Measurements from ENCODE around the gene RAD21L1.

The RAD21L1 gene

DNA sequence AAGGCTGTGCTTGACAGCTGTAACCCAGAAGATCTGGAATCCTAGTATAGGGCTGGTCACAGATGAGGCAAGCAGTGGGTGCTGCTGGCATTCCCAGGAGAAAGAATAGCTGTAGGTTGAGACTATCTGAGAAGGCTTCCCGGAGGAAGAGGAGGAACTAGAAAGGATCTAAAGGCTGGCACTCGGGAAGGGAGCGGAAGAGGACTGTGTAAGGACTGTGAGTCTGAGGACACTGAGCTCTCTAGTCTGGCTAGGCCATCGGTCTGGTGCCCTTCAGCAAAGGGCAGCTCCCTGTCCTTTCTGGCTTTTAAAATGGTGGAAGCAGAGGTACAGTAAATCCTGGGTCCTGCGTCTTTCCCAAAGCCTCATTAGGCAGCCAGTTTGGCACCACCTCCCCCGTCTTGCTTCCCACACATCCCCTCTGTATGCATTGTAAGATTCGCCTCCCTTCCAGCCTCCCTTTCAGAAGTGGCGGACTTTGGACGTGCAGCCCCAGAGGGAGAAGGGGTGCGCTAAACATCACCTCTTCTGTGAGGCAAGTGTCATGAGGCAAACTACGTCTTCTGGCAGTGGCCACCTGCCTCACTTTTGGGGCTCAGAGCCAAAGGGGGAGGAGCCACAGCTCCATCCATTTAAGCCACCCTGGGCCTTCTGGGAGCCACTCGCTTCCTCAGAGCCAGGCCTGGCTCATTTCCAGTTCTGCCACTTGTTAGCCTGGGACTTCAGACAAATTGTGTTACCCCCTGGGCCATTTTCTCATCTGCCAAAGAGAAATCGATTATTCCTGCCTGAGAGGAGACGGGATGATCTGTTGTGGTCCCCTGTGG is 48.9 kb downstream of the RAD21L1 start:
- TF ChIP-seq EGR1 (IDR thresholded peaks at IDR 0.05) = no peak
- no peak for TF ChIP-seq YY1 (IDR thresholded peaks at IDR 0.05; ENCODE audit: low read depth)
- TF ChIP-seq CREB1 (IDR thresholded peaks at IDR 0.05; ENCODE audit: low read depth) = no peak
- no peak for TF ChIP-seq TCF12 (IDR thresholded peaks at IDR 0.05; ENCODE audit: low read depth)
- no peak for TF ChIP-seq CEBPB (IDR thresholded peaks at IDR 0.05)
- TF ChIP-seq, protein P1, sequence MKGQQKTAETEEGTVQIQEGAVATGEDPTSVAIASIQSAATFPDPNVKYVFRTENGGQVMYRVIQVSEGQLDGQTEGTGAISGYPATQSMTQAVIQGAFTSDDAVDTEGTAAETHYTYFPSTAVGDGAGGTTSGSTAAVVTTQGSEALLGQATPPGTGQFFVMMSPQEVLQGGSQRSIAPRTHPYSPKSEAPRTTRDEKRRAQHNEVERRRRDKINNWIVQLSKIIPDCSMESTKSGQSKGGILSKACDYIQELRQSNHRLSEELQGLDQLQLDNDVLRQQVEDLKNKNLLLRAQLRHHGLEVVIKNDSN (IDR thresholded peaks at IDR 0.05) = no peak
- TF ChIP-seq FOXM1 (IDR thresholded peaks at IDR 0.05; ENCODE audit: borderline replicate concordance, low read depth) = no peak
- TF ChIP-seq, protein P2, sequence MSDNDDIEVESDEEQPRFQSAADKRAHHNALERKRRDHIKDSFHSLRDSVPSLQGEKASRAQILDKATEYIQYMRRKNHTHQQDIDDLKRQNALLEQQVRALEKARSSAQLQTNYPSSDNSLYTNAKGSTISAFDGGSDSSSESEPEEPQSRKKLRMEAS (IDR thresholded peaks at IDR 0.05) = no peak
- TF ChIP-seq, protein P3, sequence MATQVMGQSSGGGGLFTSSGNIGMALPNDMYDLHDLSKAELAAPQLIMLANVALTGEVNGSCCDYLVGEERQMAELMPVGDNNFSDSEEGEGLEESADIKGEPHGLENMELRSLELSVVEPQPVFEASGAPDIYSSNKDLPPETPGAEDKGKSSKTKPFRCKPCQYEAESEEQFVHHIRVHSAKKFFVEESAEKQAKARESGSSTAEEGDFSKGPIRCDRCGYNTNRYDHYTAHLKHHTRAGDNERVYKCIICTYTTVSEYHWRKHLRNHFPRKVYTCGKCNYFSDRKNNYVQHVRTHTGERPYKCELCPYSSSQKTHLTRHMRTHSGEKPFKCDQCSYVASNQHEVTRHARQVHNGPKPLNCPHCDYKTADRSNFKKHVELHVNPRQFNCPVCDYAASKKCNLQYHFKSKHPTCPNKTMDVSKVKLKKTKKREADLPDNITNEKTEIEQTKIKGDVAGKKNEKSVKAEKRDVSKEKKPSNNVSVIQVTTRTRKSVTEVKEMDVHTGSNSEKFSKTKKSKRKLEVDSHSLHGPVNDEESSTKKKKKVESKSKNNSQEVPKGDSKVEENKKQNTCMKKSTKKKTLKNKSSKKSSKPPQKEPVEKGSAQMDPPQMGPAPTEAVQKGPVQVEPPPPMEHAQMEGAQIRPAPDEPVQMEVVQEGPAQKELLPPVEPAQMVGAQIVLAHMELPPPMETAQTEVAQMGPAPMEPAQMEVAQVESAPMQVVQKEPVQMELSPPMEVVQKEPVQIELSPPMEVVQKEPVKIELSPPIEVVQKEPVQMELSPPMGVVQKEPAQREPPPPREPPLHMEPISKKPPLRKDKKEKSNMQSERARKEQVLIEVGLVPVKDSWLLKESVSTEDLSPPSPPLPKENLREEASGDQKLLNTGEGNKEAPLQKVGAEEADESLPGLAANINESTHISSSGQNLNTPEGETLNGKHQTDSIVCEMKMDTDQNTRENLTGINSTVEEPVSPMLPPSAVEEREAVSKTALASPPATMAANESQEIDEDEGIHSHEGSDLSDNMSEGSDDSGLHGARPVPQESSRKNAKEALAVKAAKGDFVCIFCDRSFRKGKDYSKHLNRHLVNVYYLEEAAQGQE (IDR thresholded peaks at IDR 0.05; ENCODE audit: low read depth) = no peak
- TF ChIP-seq NFIC (IDR thresholded peaks at IDR 0.05) = no peak
- TF ChIP-seq EP300 (IDR thresholded peaks at IDR 0.05; ENCODE audit: borderline replicate concordance) = no peak

DNA sequence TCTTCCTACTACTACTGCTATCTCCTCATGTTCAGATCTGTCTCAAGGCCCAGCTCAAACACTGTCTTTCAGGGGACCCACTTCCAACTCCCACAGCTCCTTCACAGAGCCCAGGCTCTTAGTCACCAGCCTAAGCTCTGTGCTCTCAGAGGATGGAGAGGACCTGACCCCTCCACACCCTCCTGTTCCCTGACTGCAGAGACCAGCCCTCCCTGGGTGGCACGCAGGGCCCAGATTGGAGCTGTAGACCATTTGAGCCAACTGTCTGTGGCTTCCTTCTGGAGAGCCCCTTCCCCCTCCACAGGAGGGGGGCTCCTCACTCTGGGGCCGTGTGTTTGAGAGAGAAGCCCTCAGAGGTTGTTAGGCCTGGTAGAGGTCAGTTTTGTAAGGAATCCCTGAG is 50.1 kb downstream of the RAD21L1 start:
- TF ChIP-seq, protein P3 (IDR thresholded peaks at IDR 0.05; ENCODE audit: low read depth) = no peak
- TF ChIP-seq, protein P2 (IDR thresholded peaks at IDR 0.05) = no peak
- TF ChIP-seq FOXM1 (IDR thresholded peaks at IDR 0.05; ENCODE audit: borderline replicate concordance, low read depth) = no peak
- TF ChIP-seq TAF1 (IDR thresholded peaks at IDR 0.05; ENCODE audit: low read depth) = no peak
- no peak for TF ChIP-seq NFIC (IDR thresholded peaks at IDR 0.05)
- no peak for TF ChIP-seq EP300 (IDR thresholded peaks at IDR 0.05; ENCODE audit: borderline replicate concordance)
- no peak for TF ChIP-seq ZBTB7A (IDR thresholded peaks at IDR 0.05; ENCODE audit: low read depth)
- TF ChIP-seq TCF12 (IDR thresholded peaks at IDR 0.05; ENCODE audit: low read depth) = no peak
- TF ChIP-seq, protein P1 (IDR thresholded peaks at IDR 0.05) = no peak
- no peak for TF ChIP-seq EGR1 (IDR thresholded peaks at IDR 0.05)

DNA sequence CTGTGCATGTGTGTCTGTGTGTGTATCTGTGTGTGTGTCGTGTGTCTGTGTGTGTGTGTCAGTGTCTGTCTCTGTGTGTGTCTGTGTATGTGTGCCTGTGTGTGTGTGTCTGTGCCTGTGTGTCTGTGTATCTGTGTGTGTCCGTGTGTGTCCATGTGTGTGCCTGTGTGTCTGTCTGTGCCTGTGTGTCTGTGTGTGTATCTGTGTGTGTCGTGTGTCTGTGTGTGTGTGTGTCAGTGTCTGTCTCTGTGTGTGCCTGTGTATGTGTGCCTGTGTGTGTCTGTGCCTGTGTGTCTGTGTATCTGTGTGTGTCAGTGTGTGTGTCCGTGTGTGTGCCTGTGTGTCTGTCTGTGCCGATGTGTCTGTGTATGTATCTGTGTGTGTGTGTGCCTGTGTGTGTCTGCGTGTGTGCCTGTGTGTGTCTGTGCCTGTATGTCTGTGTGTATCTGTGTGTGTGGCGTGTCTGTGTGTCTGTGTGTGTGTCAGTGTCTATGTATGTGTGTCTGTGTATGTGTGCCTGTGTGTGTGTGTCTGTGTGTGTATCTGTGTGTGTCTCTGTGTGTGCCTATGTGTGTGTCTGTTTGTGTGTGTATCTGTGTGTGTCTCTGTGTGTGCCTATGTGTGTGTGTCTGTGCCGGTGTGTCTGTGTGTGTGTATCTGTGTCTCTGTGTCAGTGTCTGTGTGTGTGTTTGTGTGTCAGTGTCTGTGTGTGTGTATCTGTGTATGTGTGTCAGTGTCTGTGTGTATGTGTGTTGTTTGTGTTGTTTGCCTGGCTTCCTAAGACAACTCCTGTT is 51.9 kb downstream of the RAD21L1 start:
- TF ChIP-seq EGR1 (IDR thresholded peaks at IDR 0.05) (no peak), ZBTB7A (IDR thresholded peaks at IDR 0.05; ENCODE audit: low read depth) (no peak), FOXM1 (IDR thresholded peaks at IDR 0.05; ENCODE audit: borderline replicate concordance, low read depth) (no peak), TAF1 (IDR thresholded peaks at IDR 0.05; ENCODE audit: low read depth) (no peak), YY1 (IDR thresholded peaks at IDR 0.05; ENCODE audit: low read depth) (no peak), RAD21 (IDR thresholded peaks at IDR 0.05; ENCODE audit: low read depth) (no peak), CREB1 (IDR thresholded peaks at IDR 0.05; ENCODE audit: low read depth) (no peak), TCF12 (IDR thresholded peaks at IDR 0.05; ENCODE audit: low read depth) (no peak), EP300 (IDR thresholded peaks at IDR 0.05; ENCODE audit: borderline replicate concordance) (no peak), NFIC (IDR thresholded peaks at IDR 0.05) (no peak), TEAD4 (IDR thresholded peaks at IDR 0.05) (no peak), CEBPB (IDR thresholded peaks at IDR 0.05) (no peak)
- TF ChIP-seq, protein P3 (IDR thresholded peaks at IDR 0.05; ENCODE audit: low read depth) = no peak

All from Ishikawa (cell line).